ENCODE measurements around the gene SLC25A43.
"Not testable (repeated sequence)": the region's sequence is repeated elsewhere in the genome, so short reads cannot be mapped to it uniquely, and the experiment has no call there.

Gene SLC25A43

DNA sequence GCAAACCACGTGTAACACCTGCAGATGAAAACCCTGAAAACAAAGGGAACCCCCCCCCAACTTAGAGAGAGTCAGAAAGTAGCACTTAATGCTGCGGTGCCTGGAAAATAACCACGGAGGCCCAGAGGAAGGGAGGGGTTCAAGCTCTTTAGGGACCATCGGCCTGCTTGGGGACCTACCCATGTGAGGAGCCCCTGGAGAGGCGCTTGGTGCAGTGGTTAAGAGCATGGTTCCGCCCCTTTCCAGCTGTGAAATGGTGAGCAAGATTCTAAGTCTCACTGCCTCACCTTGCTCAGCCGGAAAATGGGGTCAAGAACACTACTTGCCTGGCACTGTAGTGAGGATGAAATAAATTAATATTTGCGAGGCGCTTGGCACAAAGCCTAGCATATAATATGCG, 82.9 kb downstream of the SLC25A43 start (continued):
- TF ChIP-seq, protein P1, sequence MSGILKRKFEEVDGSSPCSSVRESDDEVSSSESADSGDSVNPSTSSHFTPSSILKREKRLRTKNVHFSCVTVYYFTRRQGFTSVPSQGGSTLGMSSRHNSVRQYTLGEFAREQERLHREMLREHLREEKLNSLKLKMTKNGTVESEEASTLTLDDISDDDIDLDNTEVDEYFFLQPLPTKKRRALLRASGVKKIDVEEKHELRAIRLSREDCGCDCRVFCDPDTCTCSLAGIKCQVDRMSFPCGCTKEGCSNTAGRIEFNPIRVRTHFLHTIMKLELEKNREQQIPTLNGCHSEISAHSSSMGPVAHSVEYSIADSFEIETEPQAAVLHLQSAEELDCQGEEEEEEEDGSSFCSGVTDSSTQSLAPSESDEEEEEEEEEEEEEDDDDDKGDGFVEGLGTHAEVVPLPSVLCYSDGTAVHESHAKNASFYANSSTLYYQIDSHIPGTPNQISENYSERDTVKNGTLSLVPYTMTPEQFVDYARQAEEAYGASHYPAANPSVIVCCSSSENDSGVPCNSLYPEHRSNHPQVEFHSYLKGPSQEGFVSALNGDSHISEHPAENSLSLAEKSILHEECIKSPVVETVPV (CRISPR knock-in tag; IDR thresholded peaks at IDR 0.05) = no peak
- TF ChIP-seq PPARA (CRISPR knock-in tag; IDR thresholded peaks at IDR 0.05; ENCODE audit: borderline replicate concordance) = no peak
- TF ChIP-seq ARNTL (CRISPR knock-in tag; IDR thresholded peaks at IDR 0.05; ENCODE audit: borderline replicate concordance, low read depth) = no peak

DNA sequence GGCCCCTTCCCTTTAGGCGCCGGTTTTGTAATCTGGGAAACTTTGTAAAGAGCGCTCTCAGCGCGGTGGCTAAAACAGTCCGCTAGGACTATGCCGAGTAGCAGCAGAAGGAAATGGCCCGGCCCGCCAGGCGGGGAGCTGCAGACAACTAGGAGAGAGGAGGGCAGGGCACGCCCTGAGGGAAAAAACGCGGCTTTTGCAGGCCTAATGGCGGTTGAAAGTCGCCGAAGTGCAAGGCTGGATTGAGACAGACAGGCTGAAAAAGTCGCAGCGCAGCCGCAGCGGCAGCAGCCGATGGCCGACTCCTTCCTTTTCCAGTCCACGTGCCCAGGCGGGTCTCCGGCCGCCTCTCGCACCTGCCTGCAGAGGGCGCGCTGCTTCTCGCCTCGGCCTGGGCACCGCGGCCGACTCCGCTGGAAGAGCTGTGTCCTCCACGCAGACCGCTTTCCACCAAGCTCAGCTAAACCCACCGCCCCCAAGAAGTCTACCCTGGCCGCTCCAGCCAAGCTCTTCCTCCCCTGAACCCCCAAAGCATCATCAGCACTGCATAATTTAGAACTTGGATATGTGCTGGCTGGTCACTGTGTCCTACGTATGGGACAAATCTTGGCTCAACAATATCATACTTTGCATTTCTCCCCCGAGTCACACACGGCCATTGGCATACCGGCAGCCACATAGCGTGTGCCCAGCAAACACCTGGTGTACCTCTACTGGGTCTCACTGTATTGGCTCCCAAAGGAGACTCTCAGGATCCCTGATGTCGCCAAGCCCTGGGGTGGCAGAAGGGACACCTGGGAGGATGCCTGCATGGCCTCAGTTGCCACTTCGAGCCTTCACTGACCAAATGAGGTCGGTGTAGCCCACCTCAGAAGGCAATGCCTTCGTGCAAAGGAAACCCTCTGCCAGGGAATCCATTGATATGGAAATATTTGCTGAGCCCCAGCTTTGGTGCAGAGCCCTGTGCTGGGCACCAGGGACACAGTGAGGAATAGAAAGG, 83.6 kb downstream of the SLC25A43 start:
- ATAC-seq = peak; percentile 86
- no peak for TF ChIP-seq ZFP3 (CRISPR knock-in tag; IDR thresholded peaks at IDR 0.05)
- TF ChIP-seq ZNF565 (CRISPR knock-in tag; conservative IDR thresholded peaks at IDR 0.05; ENCODE audit: low read depth) = no peak
- 0 out of 2 replicates have a peak, but pooled peaks have one; percentile 24 for TF ChIP-seq CSDC2 (CRISPR knock-in tag; IDR thresholded peaks at IDR 0.05)

DNA sequence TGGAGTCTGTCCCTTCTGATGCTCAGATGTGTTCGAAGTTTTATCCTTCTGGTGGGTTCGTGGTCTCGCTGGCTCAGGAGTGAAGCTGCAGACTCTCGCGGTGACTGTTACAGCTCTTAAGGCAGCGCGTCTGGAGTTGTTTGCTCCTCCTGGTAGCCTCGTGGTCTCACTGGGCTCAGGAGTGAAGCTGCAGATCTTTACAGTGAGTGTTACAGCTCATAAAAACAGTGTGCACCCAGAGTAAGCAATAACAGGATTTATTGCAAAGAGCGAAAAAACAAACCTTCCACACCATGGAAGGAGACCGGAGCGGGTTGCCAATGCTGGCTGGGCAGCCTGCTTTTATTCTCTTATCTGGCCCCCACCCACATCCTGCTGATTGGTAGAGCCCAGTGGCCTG, 87.6 kb downstream of the SLC25A43 start:
- ATAC-seq = no peak
- TF ChIP-seq RARB (CRISPR knock-in tag; IDR thresholded peaks at IDR 0.05) = no peak
- TF ChIP-seq TOX (CRISPR knock-in tag; IDR thresholded peaks at IDR 0.05; ENCODE audit: borderline replicate concordance) = no peak
- no peak for TF ChIP-seq ZNF8 (CRISPR knock-in tag; IDR thresholded peaks at IDR 0.05)
- TF ChIP-seq, protein P2, sequence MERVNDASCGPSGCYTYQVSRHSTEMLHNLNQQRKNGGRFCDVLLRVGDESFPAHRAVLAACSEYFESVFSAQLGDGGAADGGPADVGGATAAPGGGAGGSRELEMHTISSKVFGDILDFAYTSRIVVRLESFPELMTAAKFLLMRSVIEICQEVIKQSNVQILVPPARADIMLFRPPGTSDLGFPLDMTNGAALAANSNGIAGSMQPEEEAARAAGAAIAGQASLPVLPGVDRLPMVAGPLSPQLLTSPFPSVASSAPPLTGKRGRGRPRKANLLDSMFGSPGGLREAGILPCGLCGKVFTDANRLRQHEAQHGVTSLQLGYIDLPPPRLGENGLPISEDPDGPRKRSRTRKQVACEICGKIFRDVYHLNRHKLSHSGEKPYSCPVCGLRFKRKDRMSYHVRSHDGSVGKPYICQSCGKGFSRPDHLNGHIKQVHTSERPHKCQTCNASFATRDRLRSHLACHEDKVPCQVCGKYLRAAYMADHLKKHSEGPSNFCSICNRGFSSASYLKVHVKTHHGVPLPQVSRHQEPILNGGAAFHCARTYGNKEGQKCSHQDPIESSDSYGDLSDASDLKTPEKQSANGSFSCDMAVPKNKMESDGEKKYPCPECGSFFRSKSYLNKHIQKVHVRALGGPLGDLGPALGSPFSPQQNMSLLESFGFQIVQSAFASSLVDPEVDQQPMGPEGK (CRISPR knock-in tag; IDR thresholded peaks at IDR 0.05; ENCODE audit: borderline replicate concordance) = no peak
- no peak for TF ChIP-seq OSR1 (CRISPR knock-in tag; IDR thresholded peaks at IDR 0.05)
- no peak for TF ChIP-seq ZFP30 (CRISPR knock-in tag; IDR thresholded peaks at IDR 0.05)
- no peak for TF ChIP-seq SNAI2 (CRISPR knock-in tag; IDR thresholded peaks at IDR 0.05)
- TF ChIP-seq ZC3H10 (CRISPR knock-in tag; IDR thresholded peaks at IDR 0.05) = no peak
- no peak for TF ChIP-seq ISL1 (CRISPR knock-in tag; IDR thresholded peaks at IDR 0.05)

DNA sequence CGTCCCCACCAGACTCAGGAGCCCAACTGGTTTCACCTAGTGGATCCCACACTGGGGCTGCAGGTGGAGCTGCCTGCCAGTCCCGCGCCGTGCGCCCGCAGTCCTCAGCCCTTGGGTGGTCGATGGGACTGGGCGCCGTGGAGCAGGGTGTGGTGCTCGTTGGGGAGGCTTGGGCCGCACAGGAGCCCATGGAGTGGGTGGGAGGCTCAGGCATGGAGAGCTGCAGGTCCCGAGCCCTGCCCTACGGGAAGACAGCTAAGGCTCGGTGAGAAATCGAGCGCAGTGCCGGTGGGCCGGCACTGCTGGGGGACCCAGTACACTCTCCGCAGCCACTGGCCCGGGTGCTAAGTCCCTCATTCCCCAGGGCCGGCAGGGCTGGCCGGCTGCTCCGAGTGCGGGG, 88.6 kb downstream of the SLC25A43 start:
- ATAC-seq = not testable (repeated sequence)

DNA sequence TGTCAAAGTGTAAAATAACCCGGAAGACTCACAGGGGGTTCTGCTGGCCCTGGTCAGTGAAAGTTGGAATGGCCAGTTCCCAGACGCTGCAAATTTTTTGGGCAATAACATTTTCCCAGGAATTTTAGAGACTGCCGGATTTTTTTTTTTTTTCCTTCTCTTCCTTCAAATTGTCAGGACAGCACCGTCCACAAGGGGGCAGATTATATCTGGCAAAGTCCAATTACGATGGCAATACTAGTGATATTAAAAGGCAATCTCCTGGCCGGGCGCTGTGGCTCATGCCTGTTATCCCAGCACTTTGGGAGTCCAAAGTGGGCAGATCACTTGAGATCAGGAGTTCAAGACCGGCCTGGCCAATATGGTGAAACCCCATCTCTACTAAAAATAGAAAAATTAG, 89.6 kb downstream of the SLC25A43 start:
- peak; percentile 81 for ATAC-seq
- no peak for TF ChIP-seq OSR1 (CRISPR knock-in tag; IDR thresholded peaks at IDR 0.05)
- TF ChIP-seq, protein P3, sequence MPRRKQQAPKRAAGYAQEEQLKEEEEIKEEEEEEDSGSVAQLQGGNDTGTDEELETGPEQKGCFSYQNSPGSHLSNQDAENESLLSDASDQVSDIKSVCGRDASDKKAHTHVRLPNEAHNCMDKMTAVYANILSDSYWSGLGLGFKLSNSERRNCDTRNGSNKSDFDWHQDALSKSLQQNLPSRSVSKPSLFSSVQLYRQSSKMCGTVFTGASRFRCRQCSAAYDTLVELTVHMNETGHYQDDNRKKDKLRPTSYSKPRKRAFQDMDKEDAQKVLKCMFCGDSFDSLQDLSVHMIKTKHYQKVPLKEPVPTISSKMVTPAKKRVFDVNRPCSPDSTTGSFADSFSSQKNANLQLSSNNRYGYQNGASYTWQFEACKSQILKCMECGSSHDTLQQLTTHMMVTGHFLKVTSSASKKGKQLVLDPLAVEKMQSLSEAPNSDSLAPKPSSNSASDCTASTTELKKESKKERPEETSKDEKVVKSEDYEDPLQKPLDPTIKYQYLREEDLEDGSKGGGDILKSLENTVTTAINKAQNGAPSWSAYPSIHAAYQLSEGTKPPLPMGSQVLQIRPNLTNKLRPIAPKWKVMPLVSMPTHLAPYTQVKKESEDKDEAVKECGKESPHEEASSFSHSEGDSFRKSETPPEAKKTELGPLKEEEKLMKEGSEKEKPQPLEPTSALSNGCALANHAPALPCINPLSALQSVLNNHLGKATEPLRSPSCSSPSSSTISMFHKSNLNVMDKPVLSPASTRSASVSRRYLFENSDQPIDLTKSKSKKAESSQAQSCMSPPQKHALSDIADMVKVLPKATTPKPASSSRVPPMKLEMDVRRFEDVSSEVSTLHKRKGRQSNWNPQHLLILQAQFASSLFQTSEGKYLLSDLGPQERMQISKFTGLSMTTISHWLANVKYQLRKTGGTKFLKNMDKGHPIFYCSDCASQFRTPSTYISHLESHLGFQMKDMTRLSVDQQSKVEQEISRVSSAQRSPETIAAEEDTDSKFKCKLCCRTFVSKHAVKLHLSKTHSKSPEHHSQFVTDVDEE (CRISPR knock-in tag; IDR thresholded peaks at IDR 0.05) = no peak

DNA sequence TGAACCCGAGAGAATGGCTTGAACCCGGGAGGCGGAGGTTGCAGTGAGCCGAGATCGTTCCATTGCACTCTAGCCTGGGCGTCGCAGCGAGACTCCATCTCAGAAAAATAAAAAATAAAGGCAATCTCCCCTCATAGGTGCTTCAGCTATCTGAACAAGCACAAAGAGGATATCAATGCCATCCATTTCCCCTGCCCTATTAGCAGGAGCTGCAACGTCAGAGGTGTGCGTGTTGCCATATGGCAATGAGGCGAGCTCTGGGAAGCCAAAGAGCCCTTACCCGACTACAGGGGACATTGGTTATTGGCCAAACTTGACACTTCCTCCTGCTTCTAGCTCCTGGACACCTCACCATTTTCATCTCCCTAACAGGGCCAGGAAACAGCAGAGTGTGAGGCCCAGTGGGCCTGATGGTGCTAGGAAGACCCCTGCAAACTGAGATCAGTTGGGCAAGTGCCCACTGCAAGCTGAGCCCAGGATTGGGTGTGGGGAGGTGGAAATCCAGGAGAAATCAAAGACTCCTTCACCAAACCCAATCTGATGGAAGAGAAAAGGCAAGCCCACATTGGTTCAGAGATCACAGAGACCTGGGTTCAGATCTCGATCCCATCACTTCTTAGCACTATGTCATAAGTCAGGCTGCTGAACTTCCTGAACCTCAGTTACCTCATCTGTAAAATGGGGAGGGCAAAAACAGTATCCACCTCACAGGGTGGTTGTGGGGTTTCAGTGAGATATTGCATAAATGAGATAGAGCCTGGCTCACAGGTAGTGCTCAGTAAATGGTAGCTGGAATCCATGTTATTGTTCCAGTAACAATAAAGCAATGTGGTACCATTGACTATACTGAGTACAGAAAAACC, 90.3 kb downstream of the SLC25A43 start:
- TF ChIP-seq GLIS3 (CRISPR knock-in tag; IDR thresholded peaks at IDR 0.05) (no peak), ESRRG (CRISPR knock-in tag; IDR thresholded peaks at IDR 0.05) (no peak), ZC3H10 (CRISPR knock-in tag; IDR thresholded peaks at IDR 0.05) (no peak), ZNF565 (CRISPR knock-in tag; conservative IDR thresholded peaks at IDR 0.05; ENCODE audit: low read depth) (no peak), ISL1 (CRISPR knock-in tag; IDR thresholded peaks at IDR 0.05) (no peak), BACH2 (CRISPR knock-in tag; IDR thresholded peaks at IDR 0.05; ENCODE audit: borderline replicate concordance) (no peak)
- TF ChIP-seq, protein P4, sequence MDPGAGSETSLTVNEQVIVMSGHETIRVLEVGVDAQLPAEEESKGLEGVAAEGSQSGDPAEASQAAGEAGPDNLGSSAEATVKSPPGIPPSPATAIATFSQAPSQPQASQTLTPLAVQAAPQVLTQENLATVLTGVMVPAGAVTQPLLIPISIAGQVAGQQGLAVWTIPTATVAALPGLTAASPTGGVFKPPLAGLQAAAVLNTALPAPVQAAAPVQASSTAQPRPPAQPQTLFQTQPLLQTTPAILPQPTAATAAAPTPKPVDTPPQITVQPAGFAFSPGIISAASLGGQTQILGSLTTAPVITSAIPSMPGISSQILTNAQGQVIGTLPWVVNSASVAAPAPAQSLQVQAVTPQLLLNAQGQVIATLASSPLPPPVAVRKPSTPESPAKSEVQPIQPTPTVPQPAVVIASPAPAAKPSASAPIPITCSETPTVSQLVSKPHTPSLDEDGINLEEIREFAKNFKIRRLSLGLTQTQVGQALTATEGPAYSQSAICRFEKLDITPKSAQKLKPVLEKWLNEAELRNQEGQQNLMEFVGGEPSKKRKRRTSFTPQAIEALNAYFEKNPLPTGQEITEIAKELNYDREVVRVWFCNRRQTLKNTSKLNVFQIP (CRISPR knock-in tag; IDR thresholded peaks at IDR 0.05; ENCODE audit: borderline replicate concordance, low read depth) = no peak
- ATAC-seq = no peak
